Neural cell (in vitro differentiated cells): ENCODE measurements around the gene C4orf51. TPM values are rescaled to one million over a fixed set of nuclear protein-coding genes. Genes with fewer than 3 reads are reported as not detected.

Experiments
- H2AFZ ChIP-seq: fragments of 200-600, 300-800 bp; sonication (generic), shearing (Covaris generic); 2 replicates; pipeline ENCODE4 v1.6.0; 2014; ENCODE audit warnings: low read depth, mild to moderate bottlenecking, antibody characterized with exemption, low read length, moderate library complexity
- H3F3A ChIP-seq: fragments of 200-600 bp; shearing (Covaris generic); 2 replicates; pipeline ENCODE4 v1.6.1; 2016; ENCODE audit warnings: mild to moderate bottlenecking, moderate library complexity, mixed read lengths, antibody characterized with exemption, low read length; ENCODE audit not compliant: insufficient read depth, poor library complexity, severe bottlenecking
- H3K27ac ChIP-seq: fragments of 200-600, 300-800 bp; sonication (generic), shearing (Covaris generic); 2 replicates; pipeline ENCODE4 v1.5.1; 2014; ENCODE audit warnings: mild to moderate bottlenecking, low read length, moderate library complexity
- H3K27me3 ChIP-seq: fragments of 300-800, 200-600 bp; sonication (generic), shearing (Covaris generic); 2 replicates; pipeline ENCODE4 v1.6.0; 2014; ENCODE audit warnings: mild to moderate bottlenecking, low read depth, low read length, moderate library complexity; ENCODE audit not compliant: insufficient read depth
- H3K36me3 ChIP-seq: fragments of 300-800, 200-600 bp; sonication (generic), shearing (Covaris generic); 2 replicates; pipeline ENCODE4 v1.5.1; 2014; ENCODE audit warnings: mild to moderate bottlenecking, antibody characterized with exemption, low read length, moderate library complexity; ENCODE audit not compliant: insufficient read depth
- H3K4me2 ChIP-seq: fragments of 300-800, 200-600 bp; sonication (generic), shearing (Covaris generic); 2 replicates; pipeline ENCODE4 v1.6.0; 2014; ENCODE audit warnings: mild to moderate bottlenecking, low read length
- H3K4me3 ChIP-seq: fragments of 300-800, 200-600 bp; sonication (generic), shearing (Covaris generic); 2 replicates; pipeline ENCODE4 v1.5.1; 2014; ENCODE audit warnings: mild to moderate bottlenecking, low read length, moderate library complexity
- H3K79me2 ChIP-seq: fragments of 200-600 bp; shearing (Covaris generic); replicated peaks from 2 replicates; pipeline ENCODE4 v1.6.0; 2014; ENCODE audit warnings: mild to moderate bottlenecking, low read length, moderate library complexity; ENCODE audit not compliant: insufficient read depth
- H3K9ac ChIP-seq: fragments of 300-800, 200-600 bp; sonication (generic), shearing (Covaris generic); 2 replicates; pipeline ENCODE4 v1.6.1; 2016; ENCODE audit warnings: mild to moderate bottlenecking, low read length, mixed read lengths
- H3K9me2 ChIP-seq: fragments of 200-600 bp; shearing (Covaris generic); 2 replicates; pipeline ENCODE4 v1.6.1; 2016; ENCODE audit warnings: mild to moderate bottlenecking, low read length, mixed read lengths; ENCODE audit not compliant: insufficient read depth
- H3K9me3 ChIP-seq: fragments of 200-600, 300-800 bp; sonication (generic), shearing (Covaris generic); 2 replicates; pipeline ENCODE4 v1.6.1; 2016; ENCODE audit warnings: mild to moderate bottlenecking, mixed run types, low read length, moderate library complexity, mixed read lengths
- H4K20me1 ChIP-seq: fragments of 200-600 bp; shearing (Covaris generic); 2 replicates; pipeline ENCODE4 v1.6.1; 2016; ENCODE audit warnings: mild to moderate bottlenecking, mixed run types; ENCODE audit not compliant: insufficient read depth
- EP300 ChIP-seq: fragments of 450-650 bp; conservative IDR thresholded peaks from 2 replicates; pipeline ENCODE4 v1.6.1; 2014; ENCODE audit warnings: antibody characterized with exemption, mild to moderate bottlenecking, moderate library complexity; ENCODE audit not compliant: poor library complexity, severe bottlenecking
- EZH2 ChIP-seq: fragments of 200-600, 300-800 bp; shearing (Covaris generic), sonication (generic); IDR thresholded peaks from 2 replicates; pipeline ENCODE4 v1.6.1; 2014; ENCODE audit warnings: antibody characterized with exemption, low read length, borderline replicate concordance, mild to moderate bottlenecking; ENCODE audit not compliant: insufficient read depth, poor library complexity, severe bottlenecking
- MXI1 ChIP-seq: fragments of 450-650 bp; conservative IDR thresholded peaks from 2 replicates; pipeline ENCODE4 v1.6.1; 2014; ENCODE audit warnings: antibody characterized with exemption, mild to moderate bottlenecking; ENCODE audit not compliant: poor library complexity, severe bottlenecking
- POLR2AphosphoS5 ChIP-seq: IDR thresholded peaks from 2 replicates; pipeline ENCODE4 v1.6.1; 2012
- RAD21 ChIP-seq: fragments of 450-650 bp; conservative IDR thresholded peaks from 2 replicates; pipeline ENCODE4 v1.6.1; 2014; ENCODE audit warnings: antibody characterized with exemption, mild to moderate bottlenecking, moderate library complexity
- SMC3 ChIP-seq: fragments of 450-650 bp; conservative IDR thresholded peaks from 2 replicates; pipeline ENCODE4 v1.6.1; 2014; ENCODE audit warnings: antibody characterized with exemption, mild to moderate bottlenecking, moderate library complexity; ENCODE audit not compliant: poor library complexity
- TAF1 ChIP-seq: IDR thresholded peaks from 2 replicates; pipeline ENCODE4 v1.6.1; 2012; ENCODE audit warnings: low read depth
- polyA plus RNA-seq: library from polyadenylated mRNA; depleted of rRNA; stranded (reverse); fragments of >200 nt; gene quantifications from 2 replicates; pipeline ENCODE4 v1.2.3, GENCODE V29; 2014
- TF ChIP-seq, protein P1 (sequence below): fragments of 450-650 bp; IDR thresholded peaks from 2 replicates; pipeline ENCODE4 v1.5.1; 2014; ENCODE audit warnings: antibody characterized with exemption, mild to moderate bottlenecking, moderate library complexity; ENCODE audit not compliant: poor library complexity, severe bottlenecking
- TF ChIP-seq, protein P2 (sequence below): IDR thresholded peaks from 2 replicates; pipeline ENCODE4 v1.6.1; 2012; ENCODE audit warnings: borderline replicate concordance

Gene C4orf51
- polyA plus RNA-seq, 1 donor from 2014 or later = not detected

DNA sequence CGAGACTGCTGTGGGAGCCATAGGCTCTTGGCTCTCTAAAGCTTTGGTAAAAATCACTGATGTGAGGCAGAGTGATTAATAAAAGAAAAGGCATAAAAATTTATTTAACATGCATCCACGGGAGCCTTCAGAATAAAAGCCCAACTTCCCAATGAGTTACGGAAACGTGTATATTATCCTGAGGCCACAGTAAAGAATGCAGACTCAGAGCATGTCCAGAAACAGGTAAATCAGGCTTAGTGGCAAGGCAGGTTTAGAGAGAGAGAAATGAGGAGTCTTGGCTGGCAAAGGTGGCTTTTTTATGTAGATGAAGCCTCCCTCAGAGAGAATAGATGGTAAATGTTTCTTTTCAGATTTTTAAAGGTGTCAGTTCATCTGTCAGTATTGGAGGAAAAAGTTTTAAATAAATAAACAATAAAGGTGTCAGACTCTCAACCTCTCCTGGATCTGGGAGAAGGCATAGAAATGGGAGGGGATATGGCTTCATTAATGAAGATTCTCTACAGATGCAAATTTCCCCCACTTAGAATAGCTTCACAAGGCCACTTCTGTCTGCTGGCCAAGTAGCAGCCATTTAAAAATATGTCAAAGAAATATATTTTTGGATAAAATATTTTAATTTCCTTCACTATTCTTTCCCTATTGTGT, 24.0 kb downstream of the C4orf51 start:
- Histone ChIP-seq H2AFZ (no peak overlapping the region), H3K27me3 (no peaks in the 10 kb centered on the region), H3K9ac (no peak overlapping the region), H4K20me1 (no peaks in the 10 kb centered on the region), H3K36me3 (no peaks in the 10 kb centered on the region), H3K27ac (no peak overlapping the region), H3K4me3 (no peak overlapping the region), H3K9me2 (no peaks in the 10 kb centered on the region), H3K9me3 (no peaks in the 10 kb centered on the region), H3K4me2 (no peak overlapping the region), H3K79me2 (no peaks in the 10 kb centered on the region), H3F3A (no peaks in the 10 kb centered on the region)
- no peak for TF ChIP-seq RAD21
- no peak for TF ChIP-seq MXI1

DNA sequence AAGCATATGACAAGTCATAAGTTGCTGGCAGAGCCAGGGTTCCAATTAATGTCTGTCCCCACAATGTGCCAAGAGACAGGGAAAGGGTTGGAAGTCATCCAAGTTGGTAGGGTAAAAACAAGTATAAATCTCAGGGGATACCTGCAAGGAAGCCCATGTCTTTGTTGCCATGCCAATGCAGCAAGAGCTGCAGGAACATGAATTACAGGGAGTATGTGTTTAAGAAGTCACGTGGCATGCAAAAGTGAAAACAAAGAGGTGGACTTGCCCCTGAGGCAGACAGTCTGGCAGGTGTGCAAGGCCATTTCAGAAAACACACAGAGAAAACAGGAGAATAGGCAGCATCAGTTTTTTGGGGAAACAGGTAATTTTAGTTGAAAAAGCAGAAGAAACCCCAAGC, 29.4 kb downstream of the C4orf51 start:
- Histone ChIP-seq H3K27me3 (no peaks in the 10 kb centered on the region), H3K4me3 (no peak overlapping the region), H3K36me3 (no peaks in the 10 kb centered on the region), H3K27ac (no peak overlapping the region), H3F3A (no peaks in the 10 kb centered on the region), H3K9ac (no peak overlapping the region), H3K9me3 (no peaks in the 10 kb centered on the region), H4K20me1 (no peaks in the 10 kb centered on the region), H3K79me2 (no peaks in the 10 kb centered on the region), H2AFZ (no peak overlapping the region), H3K4me2 (no peak overlapping the region), H3K9me2 (no peaks in the 10 kb centered on the region)
- no peak for TF ChIP-seq RAD21
- TF ChIP-seq EP300 = no peak
- no peak for TF ChIP-seq EZH2
- TF ChIP-seq TAF1 = no peak
- TF ChIP-seq, protein P1, sequence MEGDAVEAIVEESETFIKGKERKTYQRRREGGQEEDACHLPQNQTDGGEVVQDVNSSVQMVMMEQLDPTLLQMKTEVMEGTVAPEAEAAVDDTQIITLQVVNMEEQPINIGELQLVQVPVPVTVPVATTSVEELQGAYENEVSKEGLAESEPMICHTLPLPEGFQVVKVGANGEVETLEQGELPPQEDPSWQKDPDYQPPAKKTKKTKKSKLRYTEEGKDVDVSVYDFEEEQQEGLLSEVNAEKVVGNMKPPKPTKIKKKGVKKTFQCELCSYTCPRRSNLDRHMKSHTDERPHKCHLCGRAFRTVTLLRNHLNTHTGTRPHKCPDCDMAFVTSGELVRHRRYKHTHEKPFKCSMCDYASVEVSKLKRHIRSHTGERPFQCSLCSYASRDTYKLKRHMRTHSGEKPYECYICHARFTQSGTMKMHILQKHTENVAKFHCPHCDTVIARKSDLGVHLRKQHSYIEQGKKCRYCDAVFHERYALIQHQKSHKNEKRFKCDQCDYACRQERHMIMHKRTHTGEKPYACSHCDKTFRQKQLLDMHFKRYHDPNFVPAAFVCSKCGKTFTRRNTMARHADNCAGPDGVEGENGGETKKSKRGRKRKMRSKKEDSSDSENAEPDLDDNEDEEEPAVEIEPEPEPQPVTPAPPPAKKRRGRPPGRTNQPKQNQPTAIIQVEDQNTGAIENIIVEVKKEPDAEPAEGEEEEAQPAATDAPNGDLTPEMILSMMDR = no peak
- TF ChIP-seq SMC3 = no peak
- no peak for TF ChIP-seq MXI1
- TF ChIP-seq, protein P2, sequence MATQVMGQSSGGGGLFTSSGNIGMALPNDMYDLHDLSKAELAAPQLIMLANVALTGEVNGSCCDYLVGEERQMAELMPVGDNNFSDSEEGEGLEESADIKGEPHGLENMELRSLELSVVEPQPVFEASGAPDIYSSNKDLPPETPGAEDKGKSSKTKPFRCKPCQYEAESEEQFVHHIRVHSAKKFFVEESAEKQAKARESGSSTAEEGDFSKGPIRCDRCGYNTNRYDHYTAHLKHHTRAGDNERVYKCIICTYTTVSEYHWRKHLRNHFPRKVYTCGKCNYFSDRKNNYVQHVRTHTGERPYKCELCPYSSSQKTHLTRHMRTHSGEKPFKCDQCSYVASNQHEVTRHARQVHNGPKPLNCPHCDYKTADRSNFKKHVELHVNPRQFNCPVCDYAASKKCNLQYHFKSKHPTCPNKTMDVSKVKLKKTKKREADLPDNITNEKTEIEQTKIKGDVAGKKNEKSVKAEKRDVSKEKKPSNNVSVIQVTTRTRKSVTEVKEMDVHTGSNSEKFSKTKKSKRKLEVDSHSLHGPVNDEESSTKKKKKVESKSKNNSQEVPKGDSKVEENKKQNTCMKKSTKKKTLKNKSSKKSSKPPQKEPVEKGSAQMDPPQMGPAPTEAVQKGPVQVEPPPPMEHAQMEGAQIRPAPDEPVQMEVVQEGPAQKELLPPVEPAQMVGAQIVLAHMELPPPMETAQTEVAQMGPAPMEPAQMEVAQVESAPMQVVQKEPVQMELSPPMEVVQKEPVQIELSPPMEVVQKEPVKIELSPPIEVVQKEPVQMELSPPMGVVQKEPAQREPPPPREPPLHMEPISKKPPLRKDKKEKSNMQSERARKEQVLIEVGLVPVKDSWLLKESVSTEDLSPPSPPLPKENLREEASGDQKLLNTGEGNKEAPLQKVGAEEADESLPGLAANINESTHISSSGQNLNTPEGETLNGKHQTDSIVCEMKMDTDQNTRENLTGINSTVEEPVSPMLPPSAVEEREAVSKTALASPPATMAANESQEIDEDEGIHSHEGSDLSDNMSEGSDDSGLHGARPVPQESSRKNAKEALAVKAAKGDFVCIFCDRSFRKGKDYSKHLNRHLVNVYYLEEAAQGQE = no peak
- no peak for TF ChIP-seq POLR2AphosphoS5

DNA sequence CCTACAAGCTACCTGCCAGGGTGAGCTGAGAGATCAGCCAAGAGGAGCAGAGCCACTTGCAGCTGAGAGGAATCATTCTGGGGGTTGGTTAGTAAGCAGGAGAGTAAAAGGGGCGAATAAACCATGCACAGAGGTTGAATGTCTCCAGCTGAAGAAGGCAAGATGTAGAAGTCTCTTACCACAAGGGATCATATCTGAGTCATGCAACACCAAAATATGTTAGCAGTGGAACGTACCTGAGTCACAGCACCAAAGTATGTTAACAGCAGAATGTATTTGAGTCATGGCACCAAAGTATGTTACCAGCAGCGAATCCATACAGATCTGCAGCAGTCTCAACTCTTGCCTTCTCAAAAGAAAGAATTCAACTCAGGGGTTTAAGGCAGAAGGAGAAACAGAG, 29.9 kb downstream of the C4orf51 start:
- Histone ChIP-seq H3K9ac (no peak overlapping the region), H3K9me2 (no peaks in the 10 kb centered on the region), H3F3A (no peaks in the 10 kb centered on the region), H3K4me3 (no peak overlapping the region), H2AFZ (no peak overlapping the region), H4K20me1 (no peaks in the 10 kb centered on the region), H3K27me3 (no peaks in the 10 kb centered on the region), H3K9me3 (no peaks in the 10 kb centered on the region), H3K36me3 (no peaks in the 10 kb centered on the region), H3K79me2 (no peaks in the 10 kb centered on the region), H3K4me2 (no peak overlapping the region), H3K27ac (no peak overlapping the region)
- TF ChIP-seq TAF1 (no peak), EP300 (no peak), SMC3 (no peak), MXI1 (no peak), POLR2AphosphoS5 (no peak), RAD21 (no peak), EZH2 (no peak)
- TF ChIP-seq, protein P2 = no peak
- TF ChIP-seq, protein P1 = no peak
